VCaP (cell line): ENCODE measurements around the gene DMTF1.

Source experiments
- H3K27ac ChIP-seq: fragments of 450-650 bp; 2 replicates; pipeline ENCODE4 v1.5.1; 2017
- CTCF ChIP-seq: fragments of 450-650 bp; conservative IDR thresholded peaks from 2 replicates; pipeline ENCODE4 v1.5.1; 2017; ENCODE audit warnings: mild to moderate bottlenecking, moderate library complexity

Gene DMTF1

DNA sequence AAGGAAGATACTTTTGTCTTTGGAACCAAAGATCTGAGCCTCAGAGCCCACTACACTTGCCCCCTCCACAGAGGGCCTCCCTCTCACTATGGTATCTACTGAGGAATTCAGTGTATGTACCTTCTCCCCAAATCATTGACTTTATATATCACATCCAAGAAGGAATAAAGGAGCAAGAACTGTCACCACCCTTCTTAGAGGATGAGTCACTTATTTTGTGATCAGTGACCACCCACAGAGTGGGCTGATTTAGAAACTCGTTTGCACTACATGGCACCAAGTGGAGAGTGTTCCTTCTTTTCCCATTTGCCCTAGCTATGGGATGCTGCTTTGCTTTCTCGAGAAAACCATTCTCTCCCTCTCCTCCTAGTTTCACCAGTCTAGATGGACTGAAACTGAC, 61.6 kb downstream of the DMTF1 start:
- TF ChIP-seq CTCF: no peak
- no peak overlapping the region for H3K27ac ChIP-seq

DNA sequence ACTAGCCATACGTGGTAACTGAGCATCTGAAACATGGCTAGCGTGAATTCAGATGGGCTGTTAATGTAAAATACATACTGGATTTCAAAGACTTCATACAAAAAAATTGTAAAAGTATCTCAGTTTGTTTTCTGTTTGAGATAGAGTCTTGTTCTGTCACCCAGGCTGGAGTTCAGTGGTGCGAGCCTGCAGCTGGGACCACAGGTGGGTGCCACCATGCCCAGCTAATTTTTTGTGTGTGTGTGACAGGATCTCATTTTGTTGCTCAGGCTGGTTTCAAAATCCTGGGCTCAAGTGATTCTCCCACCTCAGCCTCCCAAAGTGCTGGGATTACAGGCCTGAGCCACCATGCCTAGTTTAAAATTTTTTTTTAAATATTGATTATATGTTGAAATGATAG, 62.8 kb downstream of the DMTF1 start:
- TF ChIP-seq CTCF: no peak
- H3K27ac ChIP-seq: no peak overlapping the region

GRCh38 chr7:87216701-87217508, 64.7 kb downstream of the DMTF1 start:
- H3K27ac ChIP-seq: no peak overlapping the region
- TF ChIP-seq CTCF: no peak

GRCh38 chr7:87217983-87218653, 65.9 kb downstream of the DMTF1 start:
- no peak for TF ChIP-seq CTCF

DNA sequence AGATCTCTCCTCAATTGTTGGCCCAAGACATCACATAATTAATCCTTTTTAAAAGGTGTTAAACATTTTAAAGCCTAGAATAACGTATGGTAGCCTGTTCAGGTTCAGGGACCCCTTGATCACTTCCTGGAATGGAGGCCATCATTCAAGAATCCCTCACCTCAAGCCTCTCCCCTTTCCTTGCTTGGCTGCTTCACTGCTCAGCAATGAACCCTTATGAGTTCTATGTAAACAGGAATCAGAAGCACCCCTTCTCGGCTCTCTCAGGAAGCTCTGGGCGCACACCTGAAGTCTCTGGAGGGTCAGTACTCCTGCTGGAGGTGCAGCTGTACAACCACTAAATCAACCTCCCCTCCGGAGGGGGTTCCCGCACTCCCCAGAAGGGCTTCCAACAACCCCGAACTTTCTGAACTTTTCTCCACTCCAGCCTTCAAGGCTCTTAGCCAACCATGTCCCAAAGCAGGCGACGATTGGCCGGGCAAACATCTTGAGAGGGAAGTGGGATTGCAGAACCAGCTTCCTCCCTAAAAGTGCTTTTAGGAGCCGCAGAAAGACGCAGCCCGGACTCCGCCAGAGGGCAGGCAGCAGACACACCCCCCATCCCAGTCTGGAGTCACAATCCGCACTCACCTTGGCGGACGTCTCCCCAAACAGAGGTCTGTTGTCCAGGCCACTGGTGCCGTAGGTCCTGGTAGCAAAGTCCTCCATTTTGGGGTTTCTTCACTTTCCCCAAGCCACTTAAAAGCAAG, 66.7 kb downstream of the DMTF1 start:
- TF ChIP-seq CTCF: no peak
- H3K27ac ChIP-seq: peak overlapping the region; percentile 64; the same call in 1 of the 2 replicates

More at GRCh38 chr7:87217983-87218653, 65.9 kb downstream of the DMTF1 start:
- H3K27ac ChIP-seq: no peak overlapping the region

DNA sequence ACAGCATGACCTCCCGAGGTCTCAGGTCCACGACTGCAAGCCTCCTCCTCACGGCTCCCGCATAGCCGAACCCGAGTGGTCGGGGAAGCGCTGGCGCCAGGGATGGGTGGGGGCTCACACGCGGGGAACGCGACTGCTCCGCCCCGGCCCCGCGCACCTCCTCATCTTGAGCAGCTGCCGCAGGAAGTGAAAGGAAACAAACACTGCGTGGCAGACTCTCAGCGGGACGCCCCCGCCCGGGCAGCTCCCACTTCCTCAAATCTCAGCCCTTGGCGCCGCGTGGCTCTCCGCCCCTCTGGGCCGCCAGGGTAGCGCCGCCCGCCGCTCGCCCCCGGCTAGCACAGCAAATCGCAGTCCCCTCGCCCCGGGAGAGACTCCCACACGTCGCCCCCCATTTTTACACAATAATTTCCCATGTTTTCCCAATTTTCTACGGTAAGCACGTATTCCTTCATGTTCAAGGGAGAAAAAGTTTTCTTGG, 67.3 kb downstream of the DMTF1 start, which contains the start of gene TMEM243:
TSS of gene TMEM243 (minus strand) at position 188 of the 481 bp plus-strand sequence. CDS start 229 bp downstream, outside the sequence.
- H3K27ac ChIP-seq: peak within 1 kb of the TSS; percentile 64; the same call in 1 of the 2 replicates
- TF ChIP-seq CTCF: peak; percentile 38
